ENCODE results near the gene MED27. TPM values are rescaled to one million over a fixed set of nuclear protein-coding genes. Genes with fewer than 3 reads are reported as not detected.

MED27 gene
- total RNA-seq, 1 donor from 2014 or later: 45.0 TPM

DNA sequence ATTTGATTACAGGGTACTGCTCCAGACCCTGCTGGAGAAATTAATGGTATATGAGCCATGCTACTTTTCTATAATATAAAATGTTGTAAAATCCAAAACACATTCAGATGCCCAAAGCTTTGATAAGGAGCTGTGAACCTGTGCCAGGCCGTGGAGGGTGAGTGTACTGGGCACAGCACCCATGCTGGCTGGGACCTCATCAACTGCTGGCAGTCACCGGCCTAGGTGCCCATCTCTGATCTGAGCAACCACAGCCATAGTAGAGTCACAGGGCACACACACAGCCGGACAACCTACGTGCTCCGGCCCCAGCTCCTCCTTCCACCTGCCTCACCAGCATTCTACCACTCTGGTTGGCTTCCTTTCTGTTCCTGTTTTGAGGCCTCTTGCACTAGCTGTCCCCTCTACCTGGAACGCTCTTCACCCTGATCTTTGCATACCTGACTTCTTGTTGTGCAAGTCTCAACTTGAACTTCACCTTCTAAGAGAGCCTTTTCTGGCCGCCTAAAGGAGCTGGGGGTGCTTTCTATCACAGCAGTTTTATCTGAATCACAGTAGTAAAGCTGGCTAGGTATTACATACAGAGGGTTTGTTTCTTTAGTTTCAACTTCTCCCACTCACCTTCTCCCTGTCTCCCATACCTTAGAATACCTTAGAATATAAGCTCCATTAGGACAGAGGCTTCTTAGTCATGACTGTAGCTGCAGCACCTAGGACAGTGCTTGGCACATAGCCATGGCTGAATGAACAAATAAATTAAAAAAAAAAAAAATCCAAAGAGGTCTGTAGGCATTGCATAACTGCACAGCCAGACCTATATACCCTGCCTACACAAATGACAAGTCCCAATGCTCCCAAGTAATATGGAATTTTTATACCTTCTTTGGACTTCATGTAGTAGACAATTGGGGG lies 51.7 kb downstream of the MED27 start:
- Mint-ChIP-seq H3K27me3 (ENCODE audit: unreplicated experiment) (no peaks in the 10 kb centered on the region), H3K27ac (ENCODE audit: unreplicated experiment) (no peak overlapping the region), H3K4me1 (ENCODE audit: low read depth, unreplicated experiment) (peaks cover 49% of the 10 kb centered on the region), H3K9me3 (ENCODE audit: unreplicated experiment) (peaks cover 8% of the 10 kb centered on the region), H3K4me3 (ENCODE audit: unreplicated experiment) (no peak overlapping the region), H3K36me3 (ENCODE audit: unreplicated experiment) (no peaks in the 10 kb centered on the region)
- no peak for DNase-seq
- TF ChIP-seq, protein P1, sequence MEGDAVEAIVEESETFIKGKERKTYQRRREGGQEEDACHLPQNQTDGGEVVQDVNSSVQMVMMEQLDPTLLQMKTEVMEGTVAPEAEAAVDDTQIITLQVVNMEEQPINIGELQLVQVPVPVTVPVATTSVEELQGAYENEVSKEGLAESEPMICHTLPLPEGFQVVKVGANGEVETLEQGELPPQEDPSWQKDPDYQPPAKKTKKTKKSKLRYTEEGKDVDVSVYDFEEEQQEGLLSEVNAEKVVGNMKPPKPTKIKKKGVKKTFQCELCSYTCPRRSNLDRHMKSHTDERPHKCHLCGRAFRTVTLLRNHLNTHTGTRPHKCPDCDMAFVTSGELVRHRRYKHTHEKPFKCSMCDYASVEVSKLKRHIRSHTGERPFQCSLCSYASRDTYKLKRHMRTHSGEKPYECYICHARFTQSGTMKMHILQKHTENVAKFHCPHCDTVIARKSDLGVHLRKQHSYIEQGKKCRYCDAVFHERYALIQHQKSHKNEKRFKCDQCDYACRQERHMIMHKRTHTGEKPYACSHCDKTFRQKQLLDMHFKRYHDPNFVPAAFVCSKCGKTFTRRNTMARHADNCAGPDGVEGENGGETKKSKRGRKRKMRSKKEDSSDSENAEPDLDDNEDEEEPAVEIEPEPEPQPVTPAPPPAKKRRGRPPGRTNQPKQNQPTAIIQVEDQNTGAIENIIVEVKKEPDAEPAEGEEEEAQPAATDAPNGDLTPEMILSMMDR (IDR thresholded peaks at IDR 0.05; ENCODE audit: partially characterized antibody, unreplicated experiment): no peak

DNA sequence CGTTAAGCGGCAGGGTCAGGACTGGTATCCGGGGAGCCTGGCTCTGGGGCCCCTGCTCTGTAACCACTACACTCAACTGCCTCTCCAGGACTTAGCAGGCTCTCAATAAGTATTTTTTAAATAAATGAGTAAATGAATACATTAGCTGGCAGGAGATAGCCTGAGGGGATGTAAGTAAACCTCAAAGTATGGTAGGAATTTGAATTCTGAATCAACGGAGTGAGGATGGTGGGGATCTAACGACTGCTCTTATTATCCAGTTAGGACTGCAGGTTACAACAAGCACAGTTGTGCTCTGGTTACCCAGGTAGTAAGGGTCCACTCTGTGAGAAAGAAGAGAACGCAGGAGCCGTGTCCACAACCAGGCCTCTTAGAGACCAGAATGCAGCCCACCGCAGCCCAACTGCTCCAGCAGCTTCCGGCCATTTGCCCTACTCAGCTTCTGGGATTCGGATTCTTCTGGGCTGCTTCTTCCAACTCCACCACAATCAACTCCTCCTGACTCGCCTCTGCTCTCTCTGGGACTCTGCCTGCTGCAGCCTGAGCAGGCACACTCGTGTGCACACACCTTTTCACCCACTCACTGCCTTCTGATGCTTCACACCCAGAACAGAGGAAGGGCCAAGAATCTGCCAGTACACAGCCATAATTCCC lies 52.6 kb downstream of the MED27 start:
- peaks cover 46% of the 10 kb centered on the region for H3K4me1 Mint-ChIP-seq (ENCODE audit: low read depth, unreplicated experiment)
- no peaks in the 10 kb centered on the region for H3K27me3 Mint-ChIP-seq (ENCODE audit: unreplicated experiment)
- H3K36me3 Mint-ChIP-seq (ENCODE audit: unreplicated experiment): no peaks in the 10 kb centered on the region
- H3K4me3 Mint-ChIP-seq (ENCODE audit: unreplicated experiment): no peak overlapping the region
- TF ChIP-seq, protein P1 (IDR thresholded peaks at IDR 0.05; ENCODE audit: partially characterized antibody, unreplicated experiment): no peak
- DNase-seq: no peak
- H3K9me3 Mint-ChIP-seq (ENCODE audit: unreplicated experiment): peaks cover 8% of the 10 kb centered on the region
- H3K27ac Mint-ChIP-seq (ENCODE audit: unreplicated experiment): no peak overlapping the region

DNA sequence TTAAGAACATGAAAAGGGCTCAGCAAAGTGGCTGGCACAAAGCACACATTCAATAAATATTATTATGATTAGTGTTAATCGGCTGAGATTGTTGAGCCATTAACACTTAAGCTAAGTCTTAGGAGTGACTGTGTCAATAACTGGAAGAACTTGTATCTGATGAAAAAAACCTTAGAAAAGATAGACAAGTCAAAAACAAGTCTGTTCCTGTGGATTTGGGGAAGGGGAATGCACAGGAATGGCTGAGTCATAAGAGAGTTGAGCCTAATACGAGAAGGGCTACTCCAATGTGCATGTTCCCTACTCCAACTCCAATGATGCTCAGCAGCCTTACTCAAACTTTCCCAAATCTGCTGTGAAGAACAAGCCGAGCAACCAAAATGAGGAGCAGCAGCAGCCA lies 53.9 kb downstream of the MED27 start:
- TF ChIP-seq, protein P1 (IDR thresholded peaks at IDR 0.05; ENCODE audit: partially characterized antibody, unreplicated experiment): no peak
- Mint-ChIP-seq H3K27me3 (ENCODE audit: unreplicated experiment) (no peaks in the 10 kb centered on the region), H3K36me3 (ENCODE audit: unreplicated experiment) (no peaks in the 10 kb centered on the region), H3K4me1 (ENCODE audit: low read depth, unreplicated experiment) (peaks cover 48% of the 10 kb centered on the region), H3K27ac (ENCODE audit: unreplicated experiment) (no peak overlapping the region), H3K4me3 (ENCODE audit: unreplicated experiment) (no peak overlapping the region), H3K9me3 (ENCODE audit: unreplicated experiment) (peaks cover 12% of the 10 kb centered on the region)
- DNase-seq: no peak

DNA sequence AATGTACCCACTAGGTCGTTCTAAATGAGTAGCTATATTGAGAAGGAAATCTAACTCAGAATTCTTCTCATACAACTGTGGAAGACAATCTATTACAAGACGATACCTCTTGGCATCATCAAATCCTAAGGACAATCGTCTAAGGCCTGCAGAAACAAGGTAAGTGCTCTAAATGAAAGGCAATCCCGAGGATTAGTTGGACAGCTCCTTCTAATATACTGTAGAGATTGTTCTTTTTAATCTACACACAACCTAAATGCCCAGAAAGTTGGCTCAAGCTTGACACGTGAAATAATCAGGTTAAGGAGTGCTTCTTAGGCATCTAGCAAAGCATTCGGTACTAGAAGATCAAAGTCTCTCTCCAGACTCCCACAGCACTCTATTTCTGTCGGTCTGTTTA lies 55.1 kb downstream of the MED27 start:
- Mint-ChIP-seq H3K9me3 (ENCODE audit: unreplicated experiment) (peaks cover 10% of the 10 kb centered on the region), H3K4me1 (ENCODE audit: low read depth, unreplicated experiment) (peaks cover 46% of the 10 kb centered on the region), H3K4me3 (ENCODE audit: unreplicated experiment) (no peak overlapping the region), H3K27ac (ENCODE audit: unreplicated experiment) (no peak overlapping the region), H3K27me3 (ENCODE audit: unreplicated experiment) (no peaks in the 10 kb centered on the region), H3K36me3 (ENCODE audit: unreplicated experiment) (no peaks in the 10 kb centered on the region)
- DNase-seq: no peak
- TF ChIP-seq, protein P1 (IDR thresholded peaks at IDR 0.05; ENCODE audit: partially characterized antibody, unreplicated experiment): no peak

Measured in glutamatergic neuron (in vitro differentiated cells).